ENCODE measurements around the gene PEBP1.

Gene PEBP1

GRCh38 chr12:118107694-118108093 lies 28.2 kb upstream of the PEBP1 start:
- TF ChIP-seq MYC (IDR thresholded peaks at IDR 0.05; ENCODE audit: low read depth, low read length), result no peak
- TF ChIP-seq POLR2A (IDR thresholded peaks at IDR 0.05; ENCODE audit: extremely low read depth, insufficient read length), result no peak
- TF ChIP-seq CTCF (IDR thresholded peaks at IDR 0.05; ENCODE audit: low read depth, low read length), result no peak
- no peak for TF ChIP-seq MAX (IDR thresholded peaks at IDR 0.05; ENCODE audit: low read depth, low read length)
- H3K4me3 ChIP-seq (ENCODE audit: low read depth, low read length), result no peak overlapping the region
- no peak for DNase-seq (ENCODE audit: low read depth)

- no peak overlapping the region for H3K4me3 ChIP-seq (ENCODE audit: low read depth, low read length)
- no peak for TF ChIP-seq MYC (IDR thresholded peaks at IDR 0.05; ENCODE audit: low read depth, low read length)
- TF ChIP-seq POLR2A (IDR thresholded peaks at IDR 0.05; ENCODE audit: extremely low read depth, insufficient read length), result no peak
- TF ChIP-seq CTCF (IDR thresholded peaks at IDR 0.05; ENCODE audit: low read depth, low read length), result no peak
- TF ChIP-seq MAX (IDR thresholded peaks at IDR 0.05; ENCODE audit: low read depth, low read length), result no peak
- DNase-seq (ENCODE audit: low read depth), result no peak
Observed at GRCh38 chr12:118109088-118109487, 26.8 kb upstream of the PEBP1 start.

- DNase-seq (ENCODE audit: low read depth), result no peak
- TF ChIP-seq POLR2A (IDR thresholded peaks at IDR 0.05; ENCODE audit: extremely low read depth, insufficient read length) (no peak), MYC (IDR thresholded peaks at IDR 0.05; ENCODE audit: low read depth, low read length) (no peak), MAX (IDR thresholded peaks at IDR 0.05; ENCODE audit: low read depth, low read length) (no peak), CTCF (IDR thresholded peaks at IDR 0.05; ENCODE audit: low read depth, low read length) (no peak)
- H3K4me3 ChIP-seq (ENCODE audit: low read depth, low read length), result no peak overlapping the region
Observed at GRCh38 chr12:118119449-118119879, 16.5 kb upstream of the PEBP1 start.

- TF ChIP-seq MAX (IDR thresholded peaks at IDR 0.05; ENCODE audit: low read depth, low read length) (no peak), MYC (IDR thresholded peaks at IDR 0.05; ENCODE audit: low read depth, low read length) (no peak), CTCF (IDR thresholded peaks at IDR 0.05; ENCODE audit: low read depth, low read length) (peak; percentile 48), POLR2A (IDR thresholded peaks at IDR 0.05; ENCODE audit: extremely low read depth, insufficient read length) (no peak)
- peak; percentile 80 for DNase-seq (ENCODE audit: low read depth)
- H3K4me3 ChIP-seq (ENCODE audit: low read depth, low read length), result no peak overlapping the region
Observed at GRCh38 chr12:118120579-118121363, 15.2 kb upstream of the PEBP1 start.

- no peak for DNase-seq (ENCODE audit: low read depth)
- H3K4me3 ChIP-seq (ENCODE audit: low read depth, low read length), result no peak overlapping the region
- no peak for TF ChIP-seq POLR2A (IDR thresholded peaks at IDR 0.05; ENCODE audit: extremely low read depth, insufficient read length)
Observed at GRCh38 chr12:118122264-118122663, 13.7 kb upstream of the PEBP1 start.

- H3K4me3 ChIP-seq (ENCODE audit: low read depth, low read length), result no peak overlapping the region
- TF ChIP-seq MAX (IDR thresholded peaks at IDR 0.05; ENCODE audit: low read depth, low read length) (no peak), CTCF (IDR thresholded peaks at IDR 0.05; ENCODE audit: low read depth, low read length) (no peak), POLR2A (IDR thresholded peaks at IDR 0.05; ENCODE audit: extremely low read depth, insufficient read length) (no peak), MYC (IDR thresholded peaks at IDR 0.05; ENCODE audit: low read depth, low read length) (no peak)
- DNase-seq (ENCODE audit: low read depth), result no peak
Observed at GRCh38 chr12:118124333-118124874, 11.5 kb upstream of the PEBP1 start.
